K562 (cell line): ENCODE results near the gene RPTOR. TPM values are rescaled to one million over a fixed set of nuclear protein-coding genes. Genes with fewer than 3 reads are reported as not detected.

Source experiments
- ATAC-seq: fragments of 200-7000 bp; cut with Tn5 transposase; 3 replicates; pipeline ENCODE4 v1.9.1; 2020; ENCODE audit warnings: moderate library complexity
- BruUV-seq: library from RNA; stranded (reverse); fragments of 400-500 nt; replicated peaks from 2 replicates; lab custom pipeline; 2021; lab: Mats Ljungman, UMichigan
- CTCF ChIA-PET: fragments of 300-600 bp; formaldehyde crosslinking; extraction: SDS; loops from one replicate; lab custom pipeline; 2021; ENCODE audit warnings: low intra/inter-chr PET ratio; lab: Yijun Ruan, JAX
- POLR2A ChIA-PET: fragments of 300-600, 350-650 bp; sonication (Branson Sonifier 250); formaldehyde crosslinking; extraction: SDS; loops from one replicate; lab custom pipeline; 2021; ENCODE audit warnings: antibody characterized with exemption, inconsistent platforms; lab: Yijun Ruan, JAX
- DNase-seq, 4 experiments: peaks; one replicate each; pipeline versions ENCODE4 v3.0.0 to v3.0.0-alpha.2; 2011 to 2018; ENCODE audit warnings: low spot score in 3 of 4, mixed read lengths in 3 of 4; ENCODE audit errors: extremely low read depth in 1 of 4
- FAIRE-seq: peaks from 2 replicates; lab custom pipeline; 2011; peaks lifted over from hg19 to GRCh38; lab: Jason Lieb, UNC
- H2AFZ ChIP-seq: 2 replicates; pipeline ENCODE4 v1.6.0; 2011; ENCODE audit warnings: low read depth, low read length, control low read depth, inconsistent platforms
- H3K27ac ChIP-seq: fragments of 200-600 bp; 3 replicates; pipeline ENCODE4 v1.8.0; 2011; ENCODE audit warnings: low read depth, mild to moderate bottlenecking, control low read depth, inconsistent platforms, low read length, moderate library complexity, mixed read lengths; ENCODE audit errors: extremely low read depth
- H3K27me3 ChIP-seq, 2 experiments: fragments of 300-600 bp in 1 of 2; 2 replicates in 1 of 2; 3 replicates in 1 of 2; pipeline versions ENCODE4 v1.6.0 to v1.8.0; 2011; ENCODE audit warnings: inconsistent platforms in 2 of 2, low read length in 2 of 2, mild to moderate bottlenecking in 1 of 2, mixed read lengths in 1 of 2, moderate library complexity in 1 of 2; ENCODE audit not compliant: control insufficient read depth in 2 of 2, insufficient read depth in 2 of 2
- H3K36me3 ChIP-seq: fragments of 300-600 bp; 3 replicates; pipeline ENCODE4 v1.8.0; 2011; ENCODE audit warnings: mild to moderate bottlenecking, low read length, inconsistent platforms; ENCODE audit not compliant: control insufficient read depth, insufficient read depth
- H3K4me1 ChIP-seq, 2 experiments: fragments of 200-600 bp in 1 of 2; replicated peaks in 1 of 2; 2 replicates in 1 of 2; 3 replicates in 1 of 2; pipeline versions ENCODE4 v1.5.1 to v1.8.0; 2011; ENCODE audit warnings: inconsistent platforms in 2 of 2, low read length in 2 of 2, mild to moderate bottlenecking in 1 of 2, mixed read lengths in 1 of 2, moderate library complexity in 1 of 2; ENCODE audit not compliant: control insufficient read depth in 2 of 2, insufficient read depth in 2 of 2
- H3K4me2 ChIP-seq: 2 replicates; pipeline ENCODE4 v1.6.1; 2011; ENCODE audit warnings: low read length, control low read depth, inconsistent platforms, mixed read lengths; ENCODE audit not compliant: insufficient read depth
- H3K4me3 ChIP-seq: fragments of 200-600 bp; sonication (generic), shearing (Covaris generic); 2 replicates; pipeline ENCODE4 v1.5.1; 2016; ENCODE audit warnings: control low read depth, inconsistent platforms
- H3K79me2 ChIP-seq: fragments of 200-600 bp; 3 replicates; pipeline ENCODE4 v1.8.0; 2011; ENCODE audit warnings: low read length, inconsistent platforms; ENCODE audit not compliant: control insufficient read depth, insufficient read depth
- H3K9ac ChIP-seq, 2 experiments: 2 replicates each; pipeline versions ENCODE4 v1.6.0 to v1.6.1; 2011; ENCODE audit warnings: low read depth in 2 of 2, low read length in 2 of 2, control low read depth in 1 of 2, inconsistent platforms in 1 of 2, mild to moderate bottlenecking in 1 of 2, mixed read lengths in 1 of 2; ENCODE audit not compliant: insufficient read depth in 1 of 2
- H3K9me1 ChIP-seq: one replicate; pipeline ENCODE4 v1.6.0; 2011; ENCODE audit warnings: inconsistent platforms, mild to moderate bottlenecking, low read length, moderate library complexity; ENCODE audit not compliant: control insufficient read depth, insufficient read depth
- H3K9me3 ChIP-seq: replicated peaks from 2 replicates; pipeline ENCODE4 v1.5.1; 2011; ENCODE audit warnings: low read depth, low read length, inconsistent platforms; ENCODE audit not compliant: control insufficient read depth, insufficient read depth
- H4K20me1 ChIP-seq: replicated peaks from 2 replicates; pipeline ENCODE4 v1.6.1; 2011; ENCODE audit warnings: low read length, inconsistent platforms, mixed read lengths; ENCODE audit not compliant: control insufficient read depth, insufficient read depth
- FOXP1 ChIP-seq: sonication (generic); formaldehyde crosslinking; IDR thresholded peaks from 2 replicates; pipeline ENCODE4 v1.8.0; 2022; ENCODE audit warnings: mild to moderate bottlenecking, missing genetic modification reagents
- POLR2G ChIP-seq: fragments of 200-400 bp; formaldehyde crosslinking; IDR thresholded peaks from 2 replicates; pipeline ENCODE4 v1.6.1; 2017; ENCODE audit warnings: low read depth, mild to moderate bottlenecking, antibody characterized with exemption, low read length, moderate library complexity
- TFAM ChIP-seq: fragments of 250-450 bp; sonication (Bioruptor Pico); conservative IDR thresholded peaks from 2 replicates; pipeline ENCODE4 v1.5.0; 2021; ENCODE audit warnings: mild to moderate bottlenecking, moderate library complexity
- WGBS: fragments of 100-300 bp; shearing (Covaris generic); methylation state at CpG from one replicate; pipeline ENCODE4 v1.1.6; 2016; ENCODE audit warnings: low coverage, mixed read lengths; ENCODE audit not compliant: insufficient coverage; ENCODE audit errors: missing lambda C conversion rate; 5-methylcytosine and 5-hydroxymethylcytosine counted together
- in situ Hi-C: fragments of 300-500 bp; cut with MboI; formaldehyde crosslinking; loops from 4 replicates; pipeline ENCODE4 v1.15.0; 2018; ENCODE audit warnings: inconsistent platforms, mixed read lengths
- intact Hi-C: fragments of 100-400 bp; cut with micrococcal nuclease; formaldehyde crosslinking; loops from 2 replicates; pipeline ENCODE4 v1.14.2; 2022
- polyA plus RNA-seq, 8 experiments: library from polyadenylated mRNA; depleted of rRNA in 4 of 8; stranded (reverse) in 5 of 8; unstranded in 3 of 8; fragments of >200 nt; fragmentation: Nextera tagmentation in 2 of 8; fragmentation: Illumina TruSeq in 1 of 8; extraction: Ambion mirVana in 2 of 8; extraction: Trizol in 1 of 8; gene quantifications; 2 replicates each; pipeline versions ENCODE4 v1.2.1 to v1.2.3, GENCODE V29; 2011 to 2014; ENCODE audit warnings: inconsistent platforms in 1 of 8, missing spikeins in 1 of 8
- total RNA-seq, 7 experiments: library from RNA; depleted of rRNA in 6 of 7; stranded (reverse); fragments of >200 nt in 6 of 7; fragmentation: Illumina TruSeq in 2 of 7; extraction: Trizol in 2 of 7; gene quantifications; 2 replicates each; pipeline versions ENCODE4 v1.2.1 to v1.2.3, GENCODE V29; 2011 to 2021; ENCODE audit warnings: low replicate concordance in 1 of 7

RPTOR gene
- total and polyA plus RNA-seq, 9 of the 15 experiments (the other 6 are each of a cell fraction or from before 2014, with no cell fraction given) = 0.24 to 54.1 (median 10.2) TPM

- no TSS peak for BruUV-seq
- no peak for FAIRE-seq
- H2AFZ ChIP-seq = no peak overlapping the region
- H3K4me3 ChIP-seq = no peak overlapping the region
- peaks cover 7% of the 10 kb centered on the region for H3K9me3 ChIP-seq
- TF ChIP-seq TFAM (CRISPR knock-in tag) = no peak
- no peaks in the 10 kb centered on the region for H3K79me2 ChIP-seq
- in situ Hi-C loops (no loop called here), intact Hi-C loops (no loop called here)
- no peak for DNase-seq
- H3K36me3 ChIP-seq = peaks cover 27% of the 10 kb centered on the region; the same call in 1 of the 3 replicates
- ChIA-PET POLR2A (interaction anchor here (0.7 kb wide), 1 partner anchor 19 kb away, joined by 3 read pairs; no protein-coding TSS in a partner anchor), CTCF (no interaction called here)
- peaks cover 0 to 8% of the 10 kb centered on the region in 2 experiments; a peak in 1 of 5 replicates for H3K4me1 ChIP-seq
- WGBS = 84% methylated on average over 14 of the region's 15 CpGs
- H3K9me1 ChIP-seq = no peaks in the 10 kb centered on the region
- no peak for ATAC-seq
- no peaks in the 10 kb centered on the region for H4K20me1 ChIP-seq
- H3K27me3 ChIP-seq = no peaks in the 10 kb centered on the region
- no peak overlapping the region for H3K27ac ChIP-seq
- no peak overlapping the region for H3K9ac ChIP-seq
- H3K4me2 ChIP-seq = no peak overlapping the region
These were observed 374.1 kb downstream of the RPTOR start for GRCh38 chr17:80918731-80919130.

- H3K9ac ChIP-seq = no peak overlapping the region; a peak in 1 of 4 replicates
- H3K4me2 ChIP-seq = no peak overlapping the region
- DNase-seq (no peak), FAIRE-seq (no peak), ATAC-seq (no peak)
- H3K36me3 ChIP-seq = peaks cover 35% of the 10 kb centered on the region; the same call in 1 of the 3 replicates
- intact Hi-C loops (no loop called here), in situ Hi-C loops (no loop called here)
- no peaks in the 10 kb centered on the region for H3K79me2 ChIP-seq
- peaks cover 0 to 8% of the 10 kb centered on the region in 2 experiments; a peak in 1 of 5 replicates for H3K4me1 ChIP-seq
- no peaks in the 10 kb centered on the region for H3K9me1 ChIP-seq
- H3K27me3 ChIP-seq = no peaks in the 10 kb centered on the region
- ChIA-PET POLR2A (interaction anchor here (0.6 kb wide), 1 partner anchor 465 kb away, joined by 3 read pairs; no protein-coding TSS in a partner anchor), CTCF (no interaction called here)
- peaks cover 4% of the 10 kb centered on the region for H3K9me3 ChIP-seq
- H3K4me3 ChIP-seq = no peak overlapping the region
- WGBS = 90% methylated on average over 24 of the region's 33 CpGs
- no TSS peak for BruUV-seq
- no peak overlapping the region for H3K27ac ChIP-seq
- no peak overlapping the region for H2AFZ ChIP-seq
- H4K20me1 ChIP-seq = no peaks in the 10 kb centered on the region
- TF ChIP-seq POLR2G (peak; percentile 42; the same call in 1 of the 2 replicates), FOXP1 (CRISPR knock-in tag) (no peak)
These were observed 375.0 kb downstream of the RPTOR start for GRCh38 chr17:80919331-80920311.
